Stimulated activated naive CD8-positive, alpha-beta T cell treated with anti-CD3 and anti-CD28 coated beads, Interleukin-15, amount 100 ng/mL, for 72 hours (primary cell): Measurements from ENCODE around the gene LASP1NB.
"Not testable (repeated sequence)": the region's sequence is repeated elsewhere in the genome, so short reads cannot be mapped to it uniquely, and the experiment has no call there.

Experiments used
- ATAC-seq: fragments of 150-1000 bp; cut with Tn5 transposase; 2 replicates; pipeline ENCODE4 v1.10.0; 2021; ENCODE audit warnings: mild to moderate bottlenecking, moderate library complexity
- DNase-seq, 2 donors: peaks; one replicate each; pipeline ENCODE4 v3.0.0; 2021 to 2022
- H3K27ac Mint-ChIP-seq, 2 donors: one replicate each; pipeline ENCODE4 v1.8.0; 2022; ENCODE audit warnings: mild to moderate bottlenecking in 2 of 2, mixed read lengths in 2 of 2, moderate library complexity in 2 of 2
- H3K27me3 Mint-ChIP-seq: one replicate; pipeline ENCODE4 v1.8.0; 2022; ENCODE audit warnings: mixed read lengths
- H3K4me1 Mint-ChIP-seq: one replicate; pipeline ENCODE4 v1.8.0; 2022; ENCODE audit warnings: mild to moderate bottlenecking, mixed read lengths
- H3K4me3 Mint-ChIP-seq, 2 donors: one replicate each; pipeline ENCODE4 v1.8.0; 2022; ENCODE audit warnings: mild to moderate bottlenecking in 2 of 2, mixed read lengths in 2 of 2, moderate library complexity in 1 of 2
- H3K9me3 Mint-ChIP-seq, 2 donors: one replicate each; pipeline ENCODE4 v1.8.0; 2022; ENCODE audit warnings: mixed read lengths in 2 of 2

The LASP1NB gene

GRCh38 chr17:38958756-38959155, 33.3 kb downstream of the LASP1NB start:
- DNase-seq = no peak
- H3K27ac Mint-ChIP-seq = no peak overlapping the region
- no peaks in the 10 kb centered on the region for H3K27me3 Mint-ChIP-seq
- peaks cover 20% of the 10 kb centered on the region for H3K4me1 Mint-ChIP-seq
- no peaks in the 10 kb centered on the region for H3K9me3 Mint-ChIP-seq
- H3K4me3 Mint-ChIP-seq = no peak overlapping the region
- ATAC-seq = no peak

GRCh38 chr17:38959508-38959907, 34.1 kb downstream of the LASP1NB start:
- H3K27ac Mint-ChIP-seq = peak overlapping the region in 1 of 2 donors; percentile 78
- no peak for DNase-seq
- H3K4me3 Mint-ChIP-seq = peak overlapping the region in 1 of 2 donors; percentile 13
- H3K9me3 Mint-ChIP-seq = no peaks in the 10 kb centered on the region
- ATAC-seq = no peak
- no peaks in the 10 kb centered on the region for H3K27me3 Mint-ChIP-seq
- peaks cover 20% of the 10 kb centered on the region for H3K4me1 Mint-ChIP-seq

- ATAC-seq (peak; percentile 48), DNase-seq (no peak)
- Mint-ChIP-seq H3K9me3 (no peaks in the 10 kb centered on the region), H3K27me3 (no peaks in the 10 kb centered on the region), H3K4me1 (peaks cover 20% of the 10 kb centered on the region), H3K27ac (peak overlapping the region in 1 of 2 donors; percentile 19), H3K4me3 (peak overlapping the region in 1 of 2 donors; percentile 22)
Measured at GRCh38 chr17:38960402-38960801, 35.0 kb downstream of the LASP1NB start.

DNA sequence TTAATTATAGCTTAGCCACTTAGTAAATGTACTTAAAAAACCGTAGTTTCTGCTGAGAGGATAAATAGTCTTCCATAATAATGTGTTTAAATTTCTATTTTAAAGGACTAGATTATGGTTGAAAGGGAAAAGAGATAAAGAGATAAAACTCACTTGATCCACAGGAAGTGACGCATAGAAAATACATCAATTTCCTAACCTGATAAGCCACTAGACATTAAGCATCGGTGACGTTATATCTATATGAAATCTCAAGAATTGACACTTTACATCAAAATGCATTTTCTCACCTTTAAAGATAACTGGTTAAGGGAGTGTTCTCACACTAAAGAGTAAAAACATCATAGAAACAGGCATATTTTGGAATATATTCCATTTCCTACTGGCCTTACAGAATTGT, 36.0 kb downstream of the LASP1NB start:
- DNase-seq (no peak), ATAC-seq (no peak)
- no peaks in the 10 kb centered on the region for H3K9me3 Mint-ChIP-seq
- H3K4me1 Mint-ChIP-seq = peaks cover 20% of the 10 kb centered on the region
- no peak overlapping the region for H3K4me3 Mint-ChIP-seq
- no peaks in the 10 kb centered on the region for H3K27me3 Mint-ChIP-seq
- no peak overlapping the region for H3K27ac Mint-ChIP-seq

DNA sequence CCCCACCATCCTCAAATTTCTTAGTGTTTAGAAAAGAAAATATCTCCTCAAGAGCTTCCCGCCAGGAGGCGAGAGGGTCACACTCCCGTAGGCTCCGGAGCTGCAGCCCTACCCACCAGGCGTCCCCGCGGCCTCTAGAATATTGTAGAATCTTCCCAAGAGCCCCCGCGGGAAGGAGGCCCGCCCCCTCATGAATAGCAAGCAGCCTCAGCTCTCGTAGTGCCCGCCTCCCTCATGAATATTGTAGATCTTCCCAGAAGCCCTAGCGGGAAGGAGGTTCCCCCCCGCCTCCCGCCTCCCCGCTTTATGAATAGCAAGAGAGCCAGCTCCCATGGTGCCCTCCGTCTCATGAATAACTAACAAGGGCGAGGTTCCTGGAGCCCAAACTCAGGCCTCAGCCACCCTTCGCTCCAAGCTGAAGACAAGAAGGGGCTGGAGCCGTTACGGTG, 41.9 kb downstream of the LASP1NB start, which contains the start of gene FBXO47:
Gene FBXO47, minus strand, starts transcription at position 114 of the 449 bp plus-strand sequence. CDS start 4,378 bp downstream, outside the sequence.
- peak within 1 kb of the TSS; percentile 89 for H3K27ac Mint-ChIP-seq
- DNase-seq = peak; percentile 75 to 89
- peak; percentile 99 for ATAC-seq
- H3K9me3 Mint-ChIP-seq = no peaks in the 10 kb centered on the region
- H3K27me3 Mint-ChIP-seq = no peaks in the 10 kb centered on the region
- peak within 1 kb of the TSS; percentile 82 for H3K4me3 Mint-ChIP-seq
- peaks cover 10% of the 10 kb centered on the region for H3K4me1 Mint-ChIP-seq

- H3K27me3 Mint-ChIP-seq = no peaks in the 10 kb centered on the region
- H3K27ac Mint-ChIP-seq = no peak overlapping the region
Measured at GRCh38 chr17:38969281-38969680, 43.9 kb downstream of the LASP1NB start.

GRCh38 chr17:38970128-38970527, 44.7 kb downstream of the LASP1NB start:
- Mint-ChIP-seq H3K27me3 (no peaks in the 10 kb centered on the region), H3K9me3 (no peaks in the 10 kb centered on the region), H3K27ac (no peak overlapping the region)

More at GRCh38 chr17:38969281-38969680, 43.9 kb downstream of the LASP1NB start:
- DNase-seq (no peak), ATAC-seq (no peak)
- H3K9me3 Mint-ChIP-seq = no peaks in the 10 kb centered on the region
- peaks cover 10% of the 10 kb centered on the region for H3K4me1 Mint-ChIP-seq
- H3K4me3 Mint-ChIP-seq = no peak overlapping the region

DNA sequence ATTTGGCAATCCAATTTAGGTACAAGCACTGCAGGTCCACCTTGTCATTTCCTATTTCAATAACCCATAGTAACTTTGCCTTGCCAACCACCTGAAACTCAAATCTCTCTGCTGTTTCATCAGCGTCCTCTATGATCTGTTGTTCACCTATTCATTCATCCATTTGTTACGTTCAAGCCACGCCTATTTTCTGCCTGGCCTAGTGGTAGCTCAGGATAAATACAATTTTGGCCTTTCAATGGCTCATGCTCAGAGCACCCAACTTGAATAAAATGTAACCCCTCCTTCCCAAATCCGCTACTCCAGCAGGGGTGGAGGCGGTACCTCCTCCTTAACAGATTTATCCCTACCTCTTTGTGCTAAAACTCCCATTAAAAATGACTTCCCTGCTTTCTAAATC, 45.4 kb downstream of the LASP1NB start:
- H3K9me3 Mint-ChIP-seq = no peaks in the 10 kb centered on the region
- no peak overlapping the region for H3K4me3 Mint-ChIP-seq
- DNase-seq (no peak), ATAC-seq (no peak)
- H3K27ac Mint-ChIP-seq = no peak overlapping the region
- no peaks in the 10 kb centered on the region for H3K27me3 Mint-ChIP-seq
- H3K4me1 Mint-ChIP-seq = peaks cover 14% of the 10 kb centered on the region

More at GRCh38 chr17:38970128-38970527, 44.7 kb downstream of the LASP1NB start:
- DNase-seq (no peak), ATAC-seq (no peak)
- Mint-ChIP-seq H3K4me3 (no peak overlapping the region), H3K4me1 (peaks cover 10% of the 10 kb centered on the region)

- not testable (repeated sequence) for H3K4me3 Mint-ChIP-seq, DNase-seq, H3K27ac Mint-ChIP-seq, H3K9me3 Mint-ChIP-seq, H3K27me3 Mint-ChIP-seq, H3K4me1 Mint-ChIP-seq
- peak; percentile 84 for ATAC-seq
Measured at GRCh38 chr17:38976187-38976551, 50.8 kb downstream of the LASP1NB start.

- no peak overlapping the region for H3K4me3 Mint-ChIP-seq
- no peaks in the 10 kb centered on the region for H3K9me3 Mint-ChIP-seq
- H3K27me3 Mint-ChIP-seq = no peaks in the 10 kb centered on the region
- no peak overlapping the region for H3K27ac Mint-ChIP-seq
- no peak for DNase-seq
- peaks cover 8% of the 10 kb centered on the region for H3K4me1 Mint-ChIP-seq
- ATAC-seq = no peak
Measured at GRCh38 chr17:38978180-38978579, 52.8 kb downstream of the LASP1NB start.
